Heart left ventricle (tissue), 13 donors: Measurements from ENCODE around the gene WNT3A.

Experiments used
- CTCF ChIP-seq, 12 donors: fragments of 200-600 bp; sonication (generic) in 4 of 12; IDR thresholded peaks; one replicate each; pipeline versions ENCODE4 v1.5.0 to v1.8.0; 2018 to 2022; ENCODE audit warnings: antibody characterized with exemption in 12 of 12, mild to moderate bottlenecking in 5 of 12
- POLR2A ChIP-seq, 2 donors: fragments of 450-650 bp; IDR thresholded peaks; one replicate each; pipeline ENCODE4 v1.6.1; 2017; ENCODE audit warnings: antibody characterized with exemption in 2 of 2, mild to moderate bottlenecking in 2 of 2, moderate library complexity in 2 of 2
- donor health status: ischemic (EF 13 %, LVEDD 7.1; RV severe dilation, severe dysfunction).
- donor health status: DM: no; HTN: yes; CAD: no.
- donor health status: DM: no; HTN: no; CAD: no.
- donor health status: ischemic (EF 25% LVEDD 6.9; RV normal size, moderate dysfunction).
- donor health status: ischemic (EF 25% LVEDD 5.7; RV mildly dilated, moderate dysfunction).
- donor health status: ischemic (EF 35%, LVEDD 5.7; RV mildly dilated, moderate dysfunction).
- donor health status: nonischemic (EF 11% LVEDD 7.7; RV severe dilation, severe dysfunction).
- donor health status: DM: yes; HTN: yes; CAD: no.
- donor health status: PGD.
- donor health status: ischemic (EF 29% LVEDD 5.4; RV normal size, mild dysfunction).
- donor health status: nonischemic (EF 23%, LVEDD 6.1; RV moderate dilation, normal function).

- TF ChIP-seq CTCF (IDR thresholded peaks at IDR 0.05) = no peak
- no peak for TF ChIP-seq POLR2A (IDR thresholded peaks at IDR 0.05)
Observed at GRCh38 chr1:227998374-227999055, 8.3 kb upstream of the WNT3A start.
